HepG2 (cell line): ENCODE measurements around the gene INTS1.

Source experiments
- NPAS2 ChIP-seq: sonication (generic); formaldehyde crosslinking; IDR thresholded peaks from 2 replicates; pipeline ENCODE4 v1.8.0; 2022; ENCODE audit warnings: mild to moderate bottlenecking, missing genetic modification reagents, borderline replicate concordance
- TAF1 ChIP-seq: sonication (generic); formaldehyde crosslinking; IDR thresholded peaks from 2 replicates; pipeline ENCODE4 v1.4.0; 2020; ENCODE audit warnings: missing genetic modification reagents
- TF ChIP-seq, protein P1 (sequence below): sonication (generic); formaldehyde crosslinking; IDR thresholded peaks from 2 replicates; pipeline ENCODE4 v1.5.0; 2020; ENCODE audit warnings: mild to moderate bottlenecking, missing genetic modification reagents, moderate library complexity

DNA sequence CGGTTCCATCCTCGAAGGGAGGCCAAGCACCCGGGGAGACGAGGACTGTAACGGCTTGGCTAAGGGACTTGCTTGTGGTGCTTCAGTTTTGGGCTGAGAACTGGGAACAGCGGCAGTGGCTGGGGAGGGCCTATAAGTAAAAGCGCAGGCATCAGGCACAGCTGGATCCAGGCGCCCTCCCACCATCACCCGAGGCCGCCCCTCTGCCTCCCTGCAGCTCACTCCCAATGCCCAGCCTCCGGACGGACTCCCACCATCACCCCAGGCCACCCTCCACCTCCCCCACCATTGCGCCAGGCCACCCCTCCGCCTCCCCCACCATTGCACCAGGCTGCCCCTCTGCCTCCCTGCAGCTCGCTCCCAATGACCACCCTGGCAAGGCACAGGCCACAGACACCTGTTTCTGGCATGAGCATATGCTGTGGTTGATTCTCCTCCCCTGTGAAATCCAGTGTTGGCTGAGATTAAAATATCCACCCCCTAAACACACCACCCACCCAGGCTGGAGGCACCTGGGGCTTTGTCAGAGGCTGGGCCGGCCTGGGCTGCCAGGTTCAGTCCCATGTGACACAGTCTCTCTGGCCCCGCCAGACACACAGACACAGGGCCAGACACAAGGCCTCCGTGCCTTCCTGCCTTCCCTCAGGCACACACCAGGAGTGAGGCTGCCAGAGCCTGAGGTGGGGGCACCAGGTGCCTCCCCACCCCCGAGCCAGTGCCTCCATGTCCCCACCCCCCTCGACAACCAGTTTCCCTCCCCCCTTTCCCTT lies 61.6 kb downstream of the INTS1 start:
- TF ChIP-seq TAF1 (CRISPR knock-in tag): no peak
- no peak for TF ChIP-seq NPAS2
- TF ChIP-seq, protein P1, sequence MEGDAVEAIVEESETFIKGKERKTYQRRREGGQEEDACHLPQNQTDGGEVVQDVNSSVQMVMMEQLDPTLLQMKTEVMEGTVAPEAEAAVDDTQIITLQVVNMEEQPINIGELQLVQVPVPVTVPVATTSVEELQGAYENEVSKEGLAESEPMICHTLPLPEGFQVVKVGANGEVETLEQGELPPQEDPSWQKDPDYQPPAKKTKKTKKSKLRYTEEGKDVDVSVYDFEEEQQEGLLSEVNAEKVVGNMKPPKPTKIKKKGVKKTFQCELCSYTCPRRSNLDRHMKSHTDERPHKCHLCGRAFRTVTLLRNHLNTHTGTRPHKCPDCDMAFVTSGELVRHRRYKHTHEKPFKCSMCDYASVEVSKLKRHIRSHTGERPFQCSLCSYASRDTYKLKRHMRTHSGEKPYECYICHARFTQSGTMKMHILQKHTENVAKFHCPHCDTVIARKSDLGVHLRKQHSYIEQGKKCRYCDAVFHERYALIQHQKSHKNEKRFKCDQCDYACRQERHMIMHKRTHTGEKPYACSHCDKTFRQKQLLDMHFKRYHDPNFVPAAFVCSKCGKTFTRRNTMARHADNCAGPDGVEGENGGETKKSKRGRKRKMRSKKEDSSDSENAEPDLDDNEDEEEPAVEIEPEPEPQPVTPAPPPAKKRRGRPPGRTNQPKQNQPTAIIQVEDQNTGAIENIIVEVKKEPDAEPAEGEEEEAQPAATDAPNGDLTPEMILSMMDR (CRISPR knock-in tag): no peak
